ENCODE measurements around the gene C6orf132. TPM values are rescaled to one million over a fixed set of nuclear protein-coding genes. Genes with fewer than 3 reads are reported as not detected.
A peak's percentile ranks its signal among the peaks of the same experiment; 100 is the strongest.

The C6orf132 gene
- total RNA-seq, 1 donor from 2014 or later: 5.3 TPM

DNA sequence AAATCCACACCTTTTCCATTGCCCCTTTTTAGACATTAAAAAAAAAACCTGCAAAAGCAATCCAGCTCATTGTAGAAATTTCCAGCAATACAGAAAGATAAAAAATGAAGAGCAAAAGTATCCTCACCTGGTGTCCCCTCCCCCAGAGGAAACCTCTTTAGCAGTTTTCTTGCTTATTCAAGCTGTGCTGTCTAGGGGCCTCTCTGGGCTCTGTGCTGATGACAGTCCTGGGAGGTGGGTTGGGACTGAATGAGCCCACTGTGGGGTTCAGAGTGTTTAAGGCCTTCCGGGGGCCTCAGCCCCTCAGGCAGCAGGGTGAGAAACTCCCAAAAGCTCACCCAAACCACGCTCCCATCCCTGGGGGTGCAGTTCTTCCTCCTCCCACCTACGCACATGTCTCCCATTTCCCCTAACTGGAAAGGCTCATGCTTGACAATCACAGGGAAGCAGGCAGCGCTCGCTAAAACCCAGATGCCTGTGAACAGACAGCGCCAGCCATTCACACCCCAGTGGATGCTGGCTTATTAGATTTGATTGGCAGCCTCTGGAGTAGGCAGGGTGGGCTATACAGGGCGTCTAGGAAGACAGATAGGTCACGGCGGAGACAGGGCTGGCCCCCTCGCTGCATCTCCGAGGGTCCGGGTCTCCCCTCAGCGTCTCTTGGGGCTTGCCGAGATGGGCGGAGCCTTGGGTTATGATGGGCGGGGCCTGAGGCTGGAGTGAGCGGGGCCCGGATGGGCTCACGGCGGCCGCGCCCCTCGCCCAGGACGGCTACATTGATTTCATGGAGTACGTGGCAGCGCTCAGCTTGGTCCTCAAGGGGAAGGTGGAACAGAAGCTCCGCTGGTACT lies 35.3 kb upstream of the C6orf132 start:
- FAIRE-seq: no peak
- H2AFZ ChIP-seq (ENCODE audit: low read depth, low read length): peak overlapping the region; percentile 67
- no peaks in the 10 kb centered on the region for H3K9me3 Mint-ChIP-seq (ENCODE audit: unreplicated experiment)

GRCh38 chr6:42176981-42177380 lies 34.6 kb upstream of the C6orf132 start:
- FAIRE-seq (no peak), DNase-seq (ENCODE audit: low read depth) (no peak)
- Histone ChIP-seq H3K27me3 (ENCODE audit: insufficient read depth, low read length) (peaks cover 2% of the 10 kb centered on the region), H3K79me2 (ENCODE audit: insufficient read depth, low read length) (no peaks in the 10 kb centered on the region), H3K27ac (ENCODE audit: low read depth, low read length) (no peak overlapping the region), H3K4me1 (ENCODE audit: insufficient read depth, low read length) (peaks cover 5% of the 10 kb centered on the region), H3K9ac (ENCODE audit: low read length) (no peak overlapping the region), H3K36me3 (ENCODE audit: insufficient read depth, low read length) (no peaks in the 10 kb centered on the region), H3K4me3 (ENCODE audit: insufficient read depth, low read depth, low read length) (no peak overlapping the region), H3K9me3 (ENCODE audit: insufficient read depth, low read depth, low read length) (no peaks in the 10 kb centered on the region), H2AFZ (ENCODE audit: low read depth, low read length) (no peak overlapping the region), H4K20me1 (ENCODE audit: insufficient read depth, low read length) (no peaks in the 10 kb centered on the region), H3K4me2 (ENCODE audit: low read length) (no peak overlapping the region)
- Mint-ChIP-seq H3K4me3 (ENCODE audit: unreplicated experiment) (no peak overlapping the region), H3K27me3 (ENCODE audit: low read depth, unreplicated experiment) (peaks cover 17% of the 10 kb centered on the region), H3K4me1 (ENCODE audit: low read depth, unreplicated experiment) (peaks cover 2% of the 10 kb centered on the region), H3K36me3 (ENCODE audit: low read depth, unreplicated experiment) (peaks cover 4% of the 10 kb centered on the region), H3K27ac (ENCODE audit: unreplicated experiment) (no peak overlapping the region), H3K9me3 (ENCODE audit: unreplicated experiment) (no peaks in the 10 kb centered on the region)
- TF ChIP-seq EZH2 (IDR thresholded peaks at IDR 0.05; ENCODE audit: insufficient read depth, low read length): no peak
- no peak for TF ChIP-seq CTCF (IDR thresholded peaks at IDR 0.05; ENCODE audit: insufficient read depth, low read depth, low read length)

More for the DNA sequence above, 35.3 kb upstream of the C6orf132 start:
- peaks cover 2% of the 10 kb centered on the region for H3K27me3 ChIP-seq (ENCODE audit: insufficient read depth, low read length)
- Mint-ChIP-seq H3K27me3 (ENCODE audit: low read depth, unreplicated experiment) (peaks cover 15% of the 10 kb centered on the region), H3K36me3 (ENCODE audit: low read depth, unreplicated experiment) (peaks cover 4% of the 10 kb centered on the region), H3K27ac (ENCODE audit: unreplicated experiment) (no peak overlapping the region), H3K4me1 (ENCODE audit: low read depth, unreplicated experiment) (peaks cover 2% of the 10 kb centered on the region), H3K4me3 (ENCODE audit: unreplicated experiment) (peak overlapping the region; percentile 57)
- no peaks in the 10 kb centered on the region for H3K79me2 ChIP-seq (ENCODE audit: insufficient read depth, low read length)
- no peak overlapping the region for H3K9ac ChIP-seq (ENCODE audit: low read length)
- TF ChIP-seq EZH2 (IDR thresholded peaks at IDR 0.05; ENCODE audit: insufficient read depth, low read length) (no peak), CTCF (IDR thresholded peaks at IDR 0.05; ENCODE audit: insufficient read depth, low read depth, low read length) (no peak)
- H3K4me3 ChIP-seq (ENCODE audit: insufficient read depth, low read depth, low read length): peak overlapping the region; percentile 12
- H3K9me3 ChIP-seq (ENCODE audit: insufficient read depth, low read depth, low read length): no peaks in the 10 kb centered on the region
- no peak for DNase-seq (ENCODE audit: low read depth)
- no peaks in the 10 kb centered on the region for H4K20me1 ChIP-seq (ENCODE audit: insufficient read depth, low read length)
- peaks cover 5% of the 10 kb centered on the region for H3K4me1 ChIP-seq (ENCODE audit: insufficient read depth, low read length)
- peak overlapping the region; percentile 77 for H3K4me2 ChIP-seq (ENCODE audit: low read length)
- H3K27ac ChIP-seq (ENCODE audit: low read depth, low read length): no peak overlapping the region
- H3K36me3 ChIP-seq (ENCODE audit: insufficient read depth, low read length): no peaks in the 10 kb centered on the region

GRCh38 chr6:42175860-42176259 lies 33.4 kb upstream of the C6orf132 start:
- peaks cover 4% of the 10 kb centered on the region for H3K36me3 Mint-ChIP-seq (ENCODE audit: low read depth, unreplicated experiment)
- TF ChIP-seq CTCF (IDR thresholded peaks at IDR 0.05; ENCODE audit: insufficient read depth, low read depth, low read length) (peak; percentile 18), EZH2 (IDR thresholded peaks at IDR 0.05; ENCODE audit: insufficient read depth, low read length) (no peak)
- Histone ChIP-seq H3K4me1 (ENCODE audit: insufficient read depth, low read length) (peaks cover 5% of the 10 kb centered on the region), H2AFZ (ENCODE audit: low read depth, low read length) (no peak overlapping the region), H4K20me1 (ENCODE audit: insufficient read depth, low read length) (no peaks in the 10 kb centered on the region), H3K9ac (ENCODE audit: low read length) (no peak overlapping the region), H3K4me3 (ENCODE audit: insufficient read depth, low read depth, low read length) (no peak overlapping the region), H3K4me2 (ENCODE audit: low read length) (no peak overlapping the region), H3K9me3 (ENCODE audit: insufficient read depth, low read depth, low read length) (no peaks in the 10 kb centered on the region), H3K27ac (ENCODE audit: low read depth, low read length) (no peak overlapping the region), H3K27me3 (ENCODE audit: insufficient read depth, low read length) (peaks cover 2% of the 10 kb centered on the region), H3K36me3 (ENCODE audit: insufficient read depth, low read length) (no peaks in the 10 kb centered on the region), H3K79me2 (ENCODE audit: insufficient read depth, low read length) (no peaks in the 10 kb centered on the region)
- no peak overlapping the region for H3K4me3 Mint-ChIP-seq (ENCODE audit: unreplicated experiment)
- H3K27me3 Mint-ChIP-seq (ENCODE audit: low read depth, unreplicated experiment): peaks cover 17% of the 10 kb centered on the region
- FAIRE-seq (no peak), DNase-seq (ENCODE audit: low read depth) (no peak)
- no peak overlapping the region for H3K27ac Mint-ChIP-seq (ENCODE audit: unreplicated experiment)
- no peaks in the 10 kb centered on the region for H3K9me3 Mint-ChIP-seq (ENCODE audit: unreplicated experiment)
- H3K4me1 Mint-ChIP-seq (ENCODE audit: low read depth, unreplicated experiment): peaks cover 2% of the 10 kb centered on the region

Data from astrocyte (in vitro differentiated cells and primary cell).